Heart left ventricle (tissue), 16 donors: ENCODE measurements around the gene IQCC. TPM values are rescaled to one million over a fixed set of nuclear protein-coding genes. Genes with fewer than 3 reads are reported as not detected.
"Not testable (repeated sequence)": the region's sequence is repeated elsewhere in the genome, so short reads cannot be mapped to it uniquely, and the experiment has no call there.

Experiments used
- ATAC-seq, 4 donors: fragments of 200-7000 bp; cut with Tn5 transposase; one replicate each; pipeline ENCODE4 v1.9.1; 2020 to 2022; ENCODE audit warnings: moderate library complexity in 4 of 4, mild to moderate bottlenecking in 3 of 4, moderate number of reproducible peaks in 1 of 4
- DNase-seq, 5 donors: peaks; one replicate each; pipeline ENCODE4 v3.0.0-alpha.2; 2020
- H3K27ac ChIP-seq, 12 donors: fragments of 200-600 bp; sonication (generic) in 4 of 12; one replicate each; pipeline versions ENCODE4 v1.5.0 to v1.8.0; 2016 to 2022; ENCODE audit warnings: mild to moderate bottlenecking in 2 of 12
- H3K27me3 ChIP-seq, 9 donors: fragments of 200-600 bp; sonication (generic) in 2 of 9; one replicate each; pipeline versions ENCODE4 v1.5.1 to v1.8.0; 2016 to 2022; ENCODE audit warnings: mild to moderate bottlenecking in 3 of 9
- H3K36me3 ChIP-seq, 9 donors: fragments of 200-600 bp; sonication (generic) in 2 of 9; one replicate each; pipeline versions ENCODE4 v1.5.0 to v1.8.0; 2018 to 2022; ENCODE audit warnings: mild to moderate bottlenecking in 2 of 9
- H3K4me1 ChIP-seq, 12 donors: fragments of 200-600 bp; sonication (generic) in 4 of 12; one replicate each; pipeline versions ENCODE4 v1.5.0 to v1.8.0; 2016 to 2022; ENCODE audit warnings: mild to moderate bottlenecking in 3 of 12
- H3K4me3 ChIP-seq, 12 donors: fragments of 200-600 bp; sonication (generic) in 4 of 12; one replicate each; pipeline versions ENCODE4 v1.5.0 to v1.8.0; 2017 to 2022; ENCODE audit warnings: mild to moderate bottlenecking in 9 of 12, moderate library complexity in 4 of 12
- H3K9me3 ChIP-seq, 12 donors: fragments of 200-600 bp; sonication (generic) in 4 of 12; one replicate each; pipeline versions ENCODE4 v1.5.0 to v1.8.0; 2016 to 2022; ENCODE audit warnings: mild to moderate bottlenecking in 1 of 12
- POLR2A ChIP-seq, 2 donors: fragments of 450-650 bp; IDR thresholded peaks; one replicate each; pipeline ENCODE4 v1.6.1; 2017; ENCODE audit warnings: antibody characterized with exemption in 2 of 2, mild to moderate bottlenecking in 2 of 2, moderate library complexity in 2 of 2
- WGBS, 4 donors: extraction: QIAGEN DNeasy Blood & Tissue Kit in 2 of 4; methylation state at CpG; one replicate each; pipeline versions ENCODE4 v1.1.5 to v1.1.7; 2013 to 2018; 5-methylcytosine and 5-hydroxymethylcytosine counted together
- intact Hi-C, 10 donors: fragments of 100-400 bp; cut with DNase I; formaldehyde crosslinking; loops; one replicate each; pipeline versions ENCODE4 v1.11.1 to v1.14.2; 2022
- long read RNA-seq, 3 donors: library from polyadenylated mRNA; unstranded; transcript quantifications; one replicate each; pipeline ENCODE4 v2.0.0, GENCODE V29; 2020 to 2021
- polyA plus RNA-seq, 2 donors: library from polyadenylated mRNA; stranded (reverse); fragments of 200-250 nt; gene quantifications; one replicate each; pipeline ENCODE4 v1.2.3, GENCODE V29; 2013
- total RNA-seq, 9 donors: library from RNA; depleted of rRNA in 2 of 9; stranded (reverse); fragments of >200 nt in 2 of 9; fragmentation: NEBNext Ultra II Directional in 3 of 9; extraction: Animal tissue kit (Norgen Biotek cat#: 25700) in 3 of 9; gene quantifications; one replicate each; pipeline versions ENCODE4 v1.1.0 to v1.2.4, GENCODE V29; 2016 to 2023
- TF ChIP-seq, protein P1 (sequence below), 12 donors: fragments of 200-600 bp; sonication (generic) in 4 of 12; IDR thresholded peaks; one replicate each; pipeline versions ENCODE4 v1.5.0 to v1.8.0; 2018 to 2022; ENCODE audit warnings: antibody characterized with exemption in 12 of 12, mild to moderate bottlenecking in 5 of 12
- donor health status: ischemic (EF 13 %, LVEDD 7.1; RV severe dilation, severe dysfunction).
- donor health status: healthy with polysubstance abuse.
- donor health status: DM: no; HTN: yes; CAD: no.
- donor health status: DM: no; HTN: no; CAD: no.
- donor health status: ischemic (EF 25% LVEDD 6.9; RV normal size, moderate dysfunction).
- donor health status: ischemic (EF 25% LVEDD 5.7; RV mildly dilated, moderate dysfunction).
- donor health status: healthy.
- donor health status: DM: yes; HTN: yes; CAD: no.
- donor health status: ischemic (EF 35%, LVEDD 5.7; RV mildly dilated, moderate dysfunction).
- donor health status: nonischemic (EF 11% LVEDD 7.7; RV severe dilation, severe dysfunction).
- donor health status: DM: yes; HTN: yes; CAD: no.
- donor health status: PGD.
- donor health status: ischemic (EF 29% LVEDD 5.4; RV normal size, mild dysfunction).
- donor health status: nonischemic (EF 23%, LVEDD 6.1; RV moderate dilation, normal function).

The IQCC gene
- total RNA-seq, result 1 to 10 TPM in 2 of 9 donors, under 1 TPM in 7; 0.56 to 1.9 (median 0.74) TPM
- polyA plus RNA-seq, result under 1 TPM; 0.83 to 0.95 TPM
- long read RNA-seq, donor 1, partial matches to known transcripts, result 0 of 5 reads
- long read RNA-seq, donor 1, other reads (novel, unspliced or antisense), result 4 of 5 reads
- long read RNA-seq, donor 2, partial matches to known transcripts, result 1 of 9 reads
- long read RNA-seq, donor 2, other reads (novel, unspliced or antisense), result 4 of 9 reads
- long read RNA-seq, donor 3, partial matches to known transcripts, result 0 of 3 reads
- long read RNA-seq, donor 3, other reads (novel, unspliced or antisense), result 2 of 3 reads

DNA sequence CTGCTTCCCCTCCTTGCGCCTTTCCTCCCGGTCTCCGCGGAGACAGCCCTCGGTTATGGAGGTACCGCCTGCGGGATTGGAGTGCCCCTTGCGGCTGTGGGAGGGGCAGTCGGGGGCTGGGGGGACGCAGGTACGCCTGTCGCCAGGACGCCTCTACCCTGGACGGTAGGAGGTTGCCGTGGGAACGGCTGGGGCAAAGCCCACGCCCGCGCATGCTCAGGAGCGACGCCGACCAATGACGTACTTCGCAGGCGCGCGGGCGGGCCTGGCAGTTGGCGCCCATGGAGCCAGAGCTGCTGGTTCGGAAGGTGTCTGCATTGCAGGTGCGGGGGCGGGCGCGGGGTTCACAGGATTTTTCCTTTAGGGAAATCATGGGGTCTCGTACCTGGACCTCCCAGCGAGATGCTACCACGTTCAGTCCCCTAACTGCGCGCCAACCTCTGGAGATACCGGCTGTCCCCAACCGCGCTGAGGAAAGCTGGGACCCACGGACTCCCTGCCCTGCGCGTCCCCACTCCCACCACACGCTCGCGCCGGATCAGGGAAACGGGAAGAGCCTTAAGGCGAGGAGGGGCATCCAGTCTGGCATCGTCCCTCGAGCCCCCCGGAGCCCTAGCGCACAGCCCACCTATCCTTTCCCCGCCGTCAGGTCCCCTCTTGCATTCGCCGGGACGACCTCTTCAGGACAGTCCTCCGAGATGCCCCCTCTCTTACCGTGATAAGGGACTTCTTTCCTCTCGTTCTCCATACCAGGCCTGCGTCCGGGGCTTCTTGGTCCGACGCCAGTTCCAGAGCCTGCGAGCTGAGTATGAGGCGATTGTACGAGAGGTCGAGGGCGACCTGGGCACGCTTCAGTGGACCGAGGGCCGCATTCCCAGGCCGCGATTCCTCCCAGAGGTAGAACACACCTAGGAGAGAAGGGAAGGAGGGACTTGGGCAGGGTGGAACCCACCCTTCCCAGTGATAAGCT lies at the start of gene IQCC:
TSS of gene IQCC (plus strand) at position 271 of the 970 bp plus-strand sequence. CDS start at position 282, 11 bp downstream.
- Histone ChIP-seq H3K27me3 (no peaks in the 10 kb centered on the region), H3K36me3 (peaks cover 0 to 6% (median 0%) of the 10 kb centered on the region in 9 donors), H3K4me3 (peak within 1 kb of the TSS; percentile 19 to 82 (median 64)), H3K9me3 (no peaks in the 10 kb centered on the region), H3K27ac (peak within 1 kb of the TSS in 6 of 12 donors; percentile 36 to 68 (median 55)), H3K4me1 (peaks cover 5 to 40% (median 23%) of the 10 kb centered on the region in 12 donors)
- DNase-seq (peak; percentile 86 to 92 (median 87)), ATAC-seq (peak; percentile 49 to 83 (median 76))
- intact Hi-C loops, result no loop called here
- TF ChIP-seq POLR2A (IDR thresholded peaks at IDR 0.05), result peak in 1 of 2 donors; percentile 61
- TF ChIP-seq, protein P1, sequence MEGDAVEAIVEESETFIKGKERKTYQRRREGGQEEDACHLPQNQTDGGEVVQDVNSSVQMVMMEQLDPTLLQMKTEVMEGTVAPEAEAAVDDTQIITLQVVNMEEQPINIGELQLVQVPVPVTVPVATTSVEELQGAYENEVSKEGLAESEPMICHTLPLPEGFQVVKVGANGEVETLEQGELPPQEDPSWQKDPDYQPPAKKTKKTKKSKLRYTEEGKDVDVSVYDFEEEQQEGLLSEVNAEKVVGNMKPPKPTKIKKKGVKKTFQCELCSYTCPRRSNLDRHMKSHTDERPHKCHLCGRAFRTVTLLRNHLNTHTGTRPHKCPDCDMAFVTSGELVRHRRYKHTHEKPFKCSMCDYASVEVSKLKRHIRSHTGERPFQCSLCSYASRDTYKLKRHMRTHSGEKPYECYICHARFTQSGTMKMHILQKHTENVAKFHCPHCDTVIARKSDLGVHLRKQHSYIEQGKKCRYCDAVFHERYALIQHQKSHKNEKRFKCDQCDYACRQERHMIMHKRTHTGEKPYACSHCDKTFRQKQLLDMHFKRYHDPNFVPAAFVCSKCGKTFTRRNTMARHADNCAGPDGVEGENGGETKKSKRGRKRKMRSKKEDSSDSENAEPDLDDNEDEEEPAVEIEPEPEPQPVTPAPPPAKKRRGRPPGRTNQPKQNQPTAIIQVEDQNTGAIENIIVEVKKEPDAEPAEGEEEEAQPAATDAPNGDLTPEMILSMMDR (IDR thresholded peaks at IDR 0.05), result no peak
- WGBS, 4 donors, result 1 to 4% (median 2%) methylated on average over 47 to 77 of the region's 77 CpGs

- no peaks in the 10 kb centered on the region for H3K9me3 ChIP-seq
- H3K4me1 ChIP-seq, result no peaks in the 10 kb centered on the region
- H3K27ac ChIP-seq, result no peak overlapping the region
- H3K27me3 ChIP-seq, result no peaks in the 10 kb centered on the region
- TF ChIP-seq POLR2A (IDR thresholded peaks at IDR 0.05), result no peak
- TF ChIP-seq, protein P1 (IDR thresholded peaks at IDR 0.05), result no peak
- peaks cover 0 to 98% (median 90%) of the 10 kb centered on the region in 9 donors for H3K36me3 ChIP-seq
- WGBS, 4 donors, result 71 to 83% (median 74%) methylated on average over 3 of the region's 3 CpGs
- DNase-seq (no peak), ATAC-seq (no peak)
- intact Hi-C loops, result no loop called here
- no peak overlapping the region for H3K4me3 ChIP-seq
Measured at GRCh38 chr1:32159189-32159588, 46.3 kb upstream of the IQCC start.

- H3K36me3 ChIP-seq, result peaks cover 0 to 100% (median 98%) of the 10 kb centered on the region in 9 donors
- 93 to 97% (median 95%) methylated on average over 2 of the region's 2 CpGs for WGBS, 4 donors
- H3K27me3 ChIP-seq, result no peaks in the 10 kb centered on the region
- intact Hi-C loops, result no loop called here
- H3K27ac ChIP-seq, result no peak overlapping the region
- H3K9me3 ChIP-seq, result no peaks in the 10 kb centered on the region
- no peak overlapping the region for H3K4me3 ChIP-seq
- no peaks in the 10 kb centered on the region for H3K4me1 ChIP-seq
- no peak for TF ChIP-seq POLR2A (IDR thresholded peaks at IDR 0.05)
- TF ChIP-seq, protein P1 (IDR thresholded peaks at IDR 0.05), result no peak
- DNase-seq (no peak), ATAC-seq (no peak)
Measured at GRCh38 chr1:32163405-32163804, 42.1 kb upstream of the IQCC start.

DNA sequence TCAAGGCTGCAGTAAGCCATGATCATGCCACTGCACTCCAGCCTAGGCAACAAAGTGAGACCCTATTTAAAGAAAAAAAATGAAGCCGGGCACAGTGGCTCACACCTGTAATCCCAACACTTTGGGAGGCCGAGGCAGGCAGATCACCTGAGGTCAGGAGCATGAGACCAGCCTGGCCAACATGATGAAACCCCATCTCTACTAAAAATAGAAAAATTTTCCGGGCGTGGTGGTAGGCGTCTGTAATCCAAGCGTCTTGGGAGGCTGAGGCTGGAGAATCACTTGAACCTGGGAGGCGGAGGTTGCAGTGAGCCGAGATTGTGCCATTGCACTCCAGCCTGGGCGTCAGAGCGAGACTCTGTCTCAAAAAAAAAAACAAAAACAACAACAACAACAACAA lies 39.8 kb upstream of the IQCC start:
- WGBS, 4 donors, result 77 to 89% (median 84%) methylated on average over 10 of the region's 10 CpGs
- H3K27ac ChIP-seq, DNase-seq, H3K4me1 ChIP-seq, intact Hi-C loops, ATAC-seq, H3K27me3 ChIP-seq, H3K4me3 ChIP-seq, H3K9me3 ChIP-seq: not testable (repeated sequence)
- H3K36me3 ChIP-seq, result peaks cover 0 to 100% (median 98%) of the 10 kb centered on the region in 9 donors
